GM21737 (cell line): ENCODE measurements around the gene HHIPL1.

Experiments used
- ATAC-seq: cut with Tn5 transposase; IDR thresholded peaks from one replicate; pipeline ENCODE4 v1.9.1; 2021; ENCODE audit warnings: mild to moderate bottlenecking, moderate library complexity; ENCODE audit not compliant: unreplicated experiment

HHIPL1 gene

GRCh38 chr14:99686557-99687283, 41.8 kb downstream of the HHIPL1 start:
- ATAC-seq = no peak

- ATAC-seq = no peak
Observed at GRCh38 chr14:99687284-99688209, 42.6 kb downstream of the HHIPL1 start.

GRCh38 chr14:99688210-99688581, 43.3 kb downstream of the HHIPL1 start:
- ATAC-seq = no peak

GRCh38 chr14:99688629-99689028, 43.7 kb downstream of the HHIPL1 start:
- no peak for ATAC-seq

GRCh38 chr14:99689266-99690236, 44.6 kb downstream of the HHIPL1 start:
- ATAC-seq = no peak

- ATAC-seq = no peak
Observed at GRCh38 chr14:99690636-99691035, 45.7 kb downstream of the HHIPL1 start.

GRCh38 chr14:99691111-99691885, 46.4 kb downstream of the HHIPL1 start:
- ATAC-seq = no peak

- no peak for ATAC-seq
Observed at GRCh38 chr14:99693918-99694317, 49.0 kb downstream of the HHIPL1 start.

GRCh38 chr14:99696929-99697328, 52.0 kb downstream of the HHIPL1 start:
- ATAC-seq = no peak

GRCh38 chr14:99698236-99698635, 53.3 kb downstream of the HHIPL1 start:
- ATAC-seq = no peak

GRCh38 chr14:99698642-99699041, 53.7 kb downstream of the HHIPL1 start:
- ATAC-seq = no peak

- ATAC-seq = no peak
Observed at GRCh38 chr14:99699085-99699760, 54.3 kb downstream of the HHIPL1 start.

GRCh38 chr14:99699861-99700260, 54.9 kb downstream of the HHIPL1 start:
- ATAC-seq = no peak

GRCh38 chr14:99700379-99700778, 55.5 kb downstream of the HHIPL1 start:
- no peak for ATAC-seq

GRCh38 chr14:99701260-99701659, 56.3 kb downstream of the HHIPL1 start:
- no peak for ATAC-seq

GRCh38 chr14:99702115-99702514, 57.2 kb downstream of the HHIPL1 start:
- ATAC-seq = no peak

- no peak for ATAC-seq
Observed at GRCh38 chr14:99703381-99703780, 58.5 kb downstream of the HHIPL1 start.

GRCh38 chr14:99704037-99704436, 59.1 kb downstream of the HHIPL1 start:
- no peak for ATAC-seq

GRCh38 chr14:99706107-99706900, 61.4 kb downstream of the HHIPL1 start:
- ATAC-seq = no peak
